Epithelial cell of prostate (primary cell): Measurements from ENCODE around the gene SUN3.
"Not testable (repeated sequence)": the region's sequence is repeated elsewhere in the genome, so short reads cannot be mapped to it uniquely, and the experiment has no call there.

ENCODE experiments used
- DNase-seq: peaks from one replicate; pipeline ENCODE4 v3.0.0-alpha.2; 2011; ENCODE audit warnings: low read depth, low spot score
- H3K27ac ChIP-seq: fragments of 450-650 bp; 2 replicates; pipeline ENCODE4 v1.5.1; 2017; ENCODE audit warnings: mild to moderate bottlenecking

The SUN3 gene

DNA sequence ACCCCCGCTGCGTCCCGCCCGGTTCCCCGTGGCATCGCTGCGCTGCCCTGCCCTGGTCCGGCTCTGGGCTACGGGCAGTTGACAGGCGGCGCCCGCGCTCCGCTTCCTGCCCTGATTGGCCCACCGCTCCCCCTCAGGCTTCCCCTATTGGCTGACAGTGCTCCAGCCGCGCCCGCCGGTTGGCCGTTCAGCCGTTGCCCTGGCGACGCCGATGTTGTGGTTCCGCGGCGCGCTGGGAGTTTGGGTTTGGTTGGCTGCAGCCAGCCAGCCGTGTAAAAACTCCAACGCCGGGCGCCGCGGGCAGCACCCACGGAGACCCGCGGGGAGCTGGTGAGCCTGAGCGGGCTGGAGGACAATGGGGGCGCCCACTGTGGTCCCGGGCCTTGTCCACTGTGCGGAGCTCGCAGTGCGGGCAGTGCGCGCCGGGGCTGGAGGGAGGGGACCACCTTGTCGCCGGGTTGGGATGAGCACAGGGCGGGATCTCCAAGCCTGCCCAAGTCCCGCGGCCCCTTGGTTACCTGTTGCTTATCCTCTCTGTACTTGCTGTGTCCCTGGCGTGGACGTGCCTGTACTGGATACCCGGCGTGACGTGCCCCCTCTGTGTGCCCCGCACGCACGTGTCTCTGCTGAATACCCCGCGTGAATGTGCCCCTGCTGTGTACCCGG lies 6.5 kb upstream of the SUN3 start, which contains the start of gene C7orf57:
Gene C7orf57, plus strand, starts transcription at position 243 of the 666 bp plus-strand sequence. CDS start 766 bp downstream, outside the sequence.
- no peak within 1 kb of the TSS for H3K27ac ChIP-seq
- peak; percentile 52 for DNase-seq

DNA sequence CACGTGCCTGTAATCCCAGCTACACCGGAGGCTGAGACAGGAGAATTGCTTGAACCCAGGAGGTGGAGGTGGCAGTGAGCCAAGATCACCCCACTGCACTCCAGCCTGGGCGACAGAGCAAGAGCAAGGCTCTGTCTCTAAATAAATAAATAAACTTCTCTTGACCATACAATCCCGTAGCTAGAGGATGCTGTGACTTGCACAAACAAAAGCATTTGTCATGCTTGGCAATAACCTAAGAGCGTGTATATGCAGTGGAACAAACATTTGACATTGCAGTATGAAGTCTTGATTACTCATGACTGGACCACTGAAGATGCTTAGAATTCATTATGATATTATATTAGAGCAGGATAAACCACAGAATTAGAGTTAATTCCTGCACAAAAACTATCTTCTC lies 5.0 kb upstream of the SUN3 start:
- no peak for DNase-seq
- no peak overlapping the region for H3K27ac ChIP-seq

DNA sequence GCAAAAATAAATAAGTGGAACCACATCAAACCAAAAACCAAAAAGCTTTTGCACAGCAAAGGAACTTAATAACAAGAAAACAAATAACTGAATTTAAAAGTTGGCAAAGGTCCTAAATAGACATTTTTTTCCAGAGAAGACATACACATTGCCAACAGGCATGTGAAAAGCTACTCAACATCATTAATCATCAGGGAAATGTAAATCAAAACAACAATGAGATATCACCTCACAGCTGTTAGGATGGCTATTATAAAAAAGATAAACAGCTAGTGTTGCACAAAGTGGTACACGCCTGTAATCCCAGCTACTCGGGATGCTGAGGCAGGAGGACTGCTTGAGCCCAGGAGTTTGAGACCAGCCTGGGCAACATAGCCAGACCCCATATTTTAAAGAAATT lies 2.2 kb upstream of the SUN3 start:
- H3K27ac ChIP-seq = no peak overlapping the region
- DNase-seq = no peak

GRCh38 chr7:48025624-48026023 lies 3.3 kb downstream of the SUN3 start:
- no peak overlapping the region for H3K27ac ChIP-seq
- no peak for DNase-seq

GRCh38 chr7:48017674-48018073 lies 11.2 kb downstream of the SUN3 start:
- no peak overlapping the region for H3K27ac ChIP-seq
- no peak for DNase-seq

DNA sequence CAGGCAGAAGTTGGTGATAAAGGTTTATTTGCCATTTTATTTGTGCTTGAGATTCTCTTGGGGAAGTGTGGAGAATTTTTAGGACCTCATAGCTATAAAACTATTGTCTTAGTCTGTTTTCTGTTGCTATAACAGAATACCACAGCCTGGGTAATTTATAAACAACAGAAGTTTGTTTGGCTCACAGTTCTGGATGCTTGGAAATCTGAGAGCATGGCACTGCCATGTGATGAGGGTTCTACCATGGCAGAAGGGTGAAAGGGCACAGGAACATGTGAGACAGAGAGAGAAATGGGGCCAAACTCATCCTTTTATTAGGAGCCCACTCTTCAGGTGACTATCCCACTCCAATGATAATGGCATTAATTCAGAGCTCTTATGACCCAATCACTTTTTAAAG lies 12.3 kb downstream of the SUN3 start:
- H3K27ac ChIP-seq = no peak overlapping the region
- DNase-seq = no peak

GRCh38 chr7:48011951-48012350 lies 17.0 kb downstream of the SUN3 start:
- no peak for DNase-seq
- H3K27ac ChIP-seq = no peak overlapping the region

GRCh38 chr7:48011323-48011722 lies 17.6 kb downstream of the SUN3 start:
- no peak overlapping the region for H3K27ac ChIP-seq
- DNase-seq = no peak

DNA sequence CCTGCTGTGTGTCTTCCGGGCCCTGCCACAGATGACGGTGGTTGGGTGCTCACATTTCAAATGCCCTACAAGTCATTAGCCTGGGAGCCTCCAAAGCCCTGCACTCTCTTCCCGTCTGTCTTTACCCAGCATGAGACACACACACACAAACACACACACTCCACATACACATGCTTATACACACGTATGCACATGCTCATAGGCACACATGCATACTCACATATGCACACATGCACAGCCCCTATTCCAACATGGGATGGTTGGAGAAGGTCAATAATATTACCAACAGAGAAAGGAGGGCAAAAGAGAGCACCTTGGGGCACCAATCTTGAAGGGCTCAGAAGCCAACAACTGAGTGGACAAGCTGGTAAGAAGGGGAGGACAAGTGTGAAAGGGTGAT lies 19.0 kb downstream of the SUN3 start:
- no peak for DNase-seq
- no peak overlapping the region for H3K27ac ChIP-seq

DNA sequence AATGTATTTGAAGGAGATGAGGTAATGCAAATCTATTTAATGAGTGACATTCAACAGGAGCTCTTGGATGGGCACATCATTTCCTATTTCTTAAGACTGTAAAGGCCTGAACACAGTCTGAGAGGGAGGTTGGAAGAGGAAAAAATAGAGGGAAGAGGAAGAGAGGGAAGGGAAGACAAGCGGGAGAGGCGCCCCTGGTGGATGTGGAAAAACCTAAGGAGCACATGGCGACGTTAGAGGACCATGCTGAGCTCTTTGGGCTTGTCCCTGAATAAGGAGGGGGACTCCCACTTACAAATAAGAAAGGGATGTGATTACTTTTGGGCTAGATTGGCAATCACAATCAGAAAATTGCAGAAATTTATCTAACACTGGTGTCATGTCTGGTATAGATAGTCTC lies 19.6 kb downstream of the SUN3 start:
- H3K27ac ChIP-seq = no peak overlapping the region
- DNase-seq = no peak

DNA sequence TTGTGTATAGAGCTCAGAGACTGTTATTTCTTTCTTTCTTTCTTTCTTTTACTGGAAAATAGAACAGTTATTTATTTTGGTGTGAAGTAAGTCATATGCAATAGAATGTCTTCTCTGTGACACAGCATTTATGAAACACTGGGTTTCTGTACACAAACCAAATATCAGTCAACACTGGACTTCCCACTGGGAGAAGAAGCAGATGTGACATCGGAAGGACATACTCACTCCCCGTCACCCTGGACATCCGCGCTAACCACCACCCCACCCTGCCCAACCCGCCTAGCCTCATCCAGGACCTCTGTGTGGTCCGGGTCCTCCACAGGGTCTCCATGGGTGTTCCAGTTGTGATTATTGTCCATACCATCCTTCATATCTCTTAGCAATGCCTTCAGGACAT lies 22.0 kb downstream of the SUN3 start:
- no peak for DNase-seq

GRCh38 chr7:48004638-48005037 lies 24.3 kb downstream of the SUN3 start:
- no peak overlapping the region for H3K27ac ChIP-seq
- no peak for DNase-seq

More for the DNA sequence above, 22.0 kb downstream of the SUN3 start:
- H3K27ac ChIP-seq = no peak overlapping the region

DNA sequence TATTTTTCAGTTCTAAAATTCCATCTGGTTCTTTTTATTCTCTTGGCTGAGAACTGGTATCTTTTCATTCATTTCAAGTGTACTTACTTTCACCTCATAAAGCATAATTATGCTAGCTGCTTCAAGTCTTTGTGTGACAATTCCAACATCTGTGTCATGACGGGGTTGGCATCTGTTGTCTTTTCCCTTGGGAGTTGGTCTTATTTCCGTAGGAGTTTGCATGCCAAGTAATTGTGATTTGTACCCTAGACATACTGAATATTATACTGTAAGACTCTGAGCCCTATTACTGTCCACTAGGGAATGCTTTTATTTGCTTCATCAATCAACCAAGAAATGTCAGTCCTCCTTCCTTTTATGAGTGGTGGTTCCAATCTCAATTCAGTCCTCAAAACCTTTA lies 24.9 kb downstream of the SUN3 start:
- H3K27ac ChIP-seq = no peak overlapping the region
- no peak for DNase-seq

DNA sequence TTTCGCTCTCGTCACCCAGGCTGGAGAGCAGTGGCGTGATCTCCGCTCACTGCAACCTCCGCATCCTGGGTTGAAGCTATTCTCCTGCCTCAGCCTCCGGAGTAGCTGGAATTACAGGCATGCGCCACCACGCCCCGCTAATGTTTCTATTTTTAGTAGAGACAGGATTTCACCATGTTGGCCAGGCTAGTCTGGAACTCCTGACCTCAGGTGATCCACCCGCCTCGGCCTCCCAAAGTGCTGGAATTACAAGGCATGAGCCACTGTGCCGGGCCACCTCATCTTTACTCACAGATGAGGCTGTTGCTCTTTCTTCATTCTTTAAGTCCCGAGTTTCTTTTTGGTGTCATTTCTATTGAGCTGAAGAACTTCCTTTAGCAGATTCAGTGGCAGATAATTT lies 28.7 kb downstream of the SUN3 start:
- H3K27ac ChIP-seq = peak overlapping the region; percentile 71
- DNase-seq = not testable (repeated sequence)

DNA sequence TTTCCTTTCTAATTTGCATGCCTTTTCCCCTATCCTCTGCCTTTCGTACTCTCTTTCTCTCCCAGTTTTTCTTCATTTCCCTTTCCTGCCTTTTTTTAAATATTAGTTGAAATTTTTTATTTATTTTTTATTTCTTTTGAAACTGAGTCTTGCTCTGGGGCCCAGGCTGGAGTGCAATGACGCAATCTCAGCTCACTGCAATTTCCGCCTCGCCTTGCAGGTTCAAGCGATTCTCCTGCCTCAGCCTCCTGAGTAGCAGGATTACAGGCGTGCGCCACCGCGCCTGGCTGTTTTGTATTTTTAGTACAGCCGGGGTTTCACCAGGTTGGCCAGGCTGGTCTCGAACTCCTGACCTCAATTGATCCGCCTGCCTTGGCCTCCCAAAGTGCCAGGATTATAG lies 29.5 kb downstream of the SUN3 start:
- H3K27ac ChIP-seq = peak overlapping the region; percentile 71
- no peak for DNase-seq

- H3K27ac ChIP-seq = peak overlapping the region; percentile 63
- no peak for DNase-seq
These were observed 36.5 kb downstream of the SUN3 start for GRCh38 chr7:47992446-47992845.

DNA sequence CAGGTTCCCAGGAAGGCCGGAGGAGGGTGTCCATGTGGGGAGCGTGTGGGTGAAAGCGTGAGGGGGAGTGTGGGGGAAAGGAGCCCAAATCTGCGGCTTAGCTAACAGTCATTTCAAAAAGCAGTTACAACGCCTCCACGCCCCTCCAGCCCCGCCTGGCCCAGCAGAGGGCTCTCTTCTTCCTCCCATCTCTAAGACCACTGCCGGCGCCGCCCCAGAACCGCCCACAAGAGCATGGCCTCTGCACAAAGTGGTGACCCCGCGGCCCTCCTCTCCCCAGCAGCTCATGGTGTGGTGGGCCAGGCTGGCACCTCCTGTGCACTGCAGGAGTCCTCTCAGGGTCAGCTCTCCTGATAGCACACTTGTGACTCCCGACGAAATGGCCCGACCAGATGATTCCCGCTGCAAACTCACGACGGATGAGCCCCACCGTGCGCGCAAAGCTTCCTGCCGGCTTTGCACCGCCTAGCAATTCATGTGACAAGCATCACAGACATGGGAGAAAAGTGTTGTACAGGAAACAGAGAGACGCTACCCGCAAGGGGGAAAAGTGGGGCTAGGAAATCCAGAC lies 37.1 kb downstream of the SUN3 start:
- peak overlapping the region; percentile 63 for H3K27ac ChIP-seq
- no peak for DNase-seq

GRCh38 chr7:47991270-47991669 lies 37.6 kb downstream of the SUN3 start:
- H3K27ac ChIP-seq = peak overlapping the region; percentile 63
- DNase-seq = no peak

DNA sequence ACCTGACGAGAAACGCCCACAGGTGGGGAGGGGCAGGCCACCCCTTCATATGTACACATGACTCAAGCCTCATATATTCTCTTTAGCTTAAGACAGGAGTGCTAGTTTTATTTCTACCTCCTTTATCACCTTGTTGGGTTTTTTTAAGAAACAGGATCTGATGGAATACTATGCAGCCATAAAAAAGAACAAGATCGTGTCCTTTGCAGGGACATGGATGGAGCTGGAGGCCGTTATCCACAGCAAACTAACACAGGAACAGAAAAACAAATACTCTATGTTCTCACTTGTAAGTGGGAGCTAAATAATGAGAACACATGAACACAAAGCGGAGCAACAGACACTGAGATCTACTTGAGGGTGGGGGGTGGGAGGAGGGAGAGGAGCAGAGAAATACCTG lies 38.3 kb downstream of the SUN3 start:
- peak overlapping the region; percentile 60 for H3K27ac ChIP-seq
- DNase-seq = no peak

DNA sequence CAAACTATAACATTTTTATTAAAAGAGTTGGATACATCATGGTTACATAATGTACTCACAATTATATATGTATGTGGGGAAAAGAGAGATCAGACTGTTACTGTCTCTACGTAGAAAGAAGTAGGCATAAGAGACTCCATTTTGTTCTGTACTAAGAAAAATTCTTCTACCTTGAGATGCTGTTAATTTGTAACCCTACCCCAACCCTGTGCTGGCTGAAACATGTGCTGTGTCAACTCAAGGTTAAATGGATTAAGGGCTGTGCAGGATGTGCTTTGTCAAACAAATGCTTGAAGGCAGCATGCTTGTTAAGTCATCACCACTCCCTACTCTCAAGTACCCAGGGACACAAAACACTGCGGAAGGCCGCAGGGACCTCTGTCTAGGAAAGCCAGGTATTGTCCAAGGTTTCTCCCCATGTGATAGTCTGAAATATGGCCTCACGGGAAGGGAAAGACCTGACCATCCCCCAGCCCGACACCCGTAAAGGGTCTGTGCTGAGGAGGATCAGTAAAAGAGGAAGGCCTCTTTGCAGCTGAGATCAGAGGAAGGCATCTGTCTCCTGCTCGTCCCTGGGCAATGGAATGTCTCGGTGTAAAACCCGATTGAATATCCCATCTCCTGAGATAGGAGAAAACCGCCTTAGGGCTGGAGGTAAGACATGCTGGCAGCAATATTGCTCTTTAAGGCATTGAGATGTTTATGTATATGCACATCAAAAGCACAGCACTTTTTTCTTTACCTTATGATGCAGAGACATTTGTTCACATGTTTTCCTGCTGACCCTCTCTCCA lies 39.1 kb downstream of the SUN3 start:
- not testable (repeated sequence) for DNase-seq
- peak overlapping the region; percentile 60 for H3K27ac ChIP-seq
